Measurements from ENCODE around the gene BTK.

DNA sequence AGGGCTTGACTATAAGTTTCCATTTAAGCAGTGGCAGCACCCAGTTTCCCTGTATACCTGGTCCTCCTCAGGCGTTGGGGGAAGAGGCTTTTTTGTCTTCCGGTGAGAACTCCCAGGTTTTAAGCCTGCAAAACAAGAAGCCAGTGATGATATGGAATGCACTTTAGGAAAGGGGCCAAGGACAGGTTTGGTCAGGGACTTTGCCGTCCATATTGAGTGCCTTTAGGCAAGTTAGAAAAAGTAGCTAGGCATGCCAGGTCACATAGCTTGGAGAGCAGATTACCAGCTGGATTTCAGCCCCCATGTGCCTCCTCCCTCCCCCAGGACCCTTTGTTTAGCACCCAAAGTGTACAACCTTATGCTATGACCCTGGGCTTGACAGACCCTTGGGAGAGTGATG, 23.9 kb downstream of the BTK start:
- TF ChIP-seq, protein P1, sequence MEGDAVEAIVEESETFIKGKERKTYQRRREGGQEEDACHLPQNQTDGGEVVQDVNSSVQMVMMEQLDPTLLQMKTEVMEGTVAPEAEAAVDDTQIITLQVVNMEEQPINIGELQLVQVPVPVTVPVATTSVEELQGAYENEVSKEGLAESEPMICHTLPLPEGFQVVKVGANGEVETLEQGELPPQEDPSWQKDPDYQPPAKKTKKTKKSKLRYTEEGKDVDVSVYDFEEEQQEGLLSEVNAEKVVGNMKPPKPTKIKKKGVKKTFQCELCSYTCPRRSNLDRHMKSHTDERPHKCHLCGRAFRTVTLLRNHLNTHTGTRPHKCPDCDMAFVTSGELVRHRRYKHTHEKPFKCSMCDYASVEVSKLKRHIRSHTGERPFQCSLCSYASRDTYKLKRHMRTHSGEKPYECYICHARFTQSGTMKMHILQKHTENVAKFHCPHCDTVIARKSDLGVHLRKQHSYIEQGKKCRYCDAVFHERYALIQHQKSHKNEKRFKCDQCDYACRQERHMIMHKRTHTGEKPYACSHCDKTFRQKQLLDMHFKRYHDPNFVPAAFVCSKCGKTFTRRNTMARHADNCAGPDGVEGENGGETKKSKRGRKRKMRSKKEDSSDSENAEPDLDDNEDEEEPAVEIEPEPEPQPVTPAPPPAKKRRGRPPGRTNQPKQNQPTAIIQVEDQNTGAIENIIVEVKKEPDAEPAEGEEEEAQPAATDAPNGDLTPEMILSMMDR (conservative IDR thresholded peaks at IDR 0.05; ENCODE audit: low read depth, low read length) = no peak
- no peak for TF ChIP-seq EZH2 (IDR thresholded peaks at IDR 0.05; ENCODE audit: borderline replicate concordance, low read depth, low read length, poor library complexity, severe bottlenecking)
